ENCODE results near the gene ISM2.
"Not testable (repeated sequence)": the region's sequence is repeated elsewhere in the genome, so short reads cannot be mapped to it uniquely, and the experiment has no call there.

The ISM2 gene

GRCh38 chr14:77498120-77498979, at the start of gene ISM2:
TSS of gene ISM2 (minus strand) at chr14:77498816. CDS start at chr14:77498793, 23 bp downstream.
- DNase-seq (ENCODE audit: low read depth): peak; percentile 28

GRCh38 chr14:77547512-77548180, 49.0 kb upstream of the ISM2 start:
- DNase-seq (ENCODE audit: low read depth): no peak

- DNase-seq (ENCODE audit: low read depth): not testable (repeated sequence)
Observed at GRCh38 chr14:77545171-77545570, 46.6 kb upstream of the ISM2 start.

GRCh38 chr14:77544571-77544970, 46.0 kb upstream of the ISM2 start:
- no peak for DNase-seq (ENCODE audit: low read depth)

GRCh38 chr14:77543637-77544334, 45.2 kb upstream of the ISM2 start:
- no peak for DNase-seq (ENCODE audit: low read depth)

- no peak for DNase-seq (ENCODE audit: low read depth)
Observed at GRCh38 chr14:77543240-77543551, 44.6 kb upstream of the ISM2 start.

GRCh38 chr14:77542421-77543239, 44.0 kb upstream of the ISM2 start:
- DNase-seq (ENCODE audit: low read depth): no peak

- DNase-seq (ENCODE audit: low read depth): no peak
Observed at GRCh38 chr14:77541905-77542304, 43.3 kb upstream of the ISM2 start.

GRCh38 chr14:77536951-77537350, 38.3 kb upstream of the ISM2 start:
- DNase-seq (ENCODE audit: low read depth): not testable (repeated sequence)

- DNase-seq (ENCODE audit: low read depth): no peak
Observed at GRCh38 chr14:77531071-77531470, 32.5 kb upstream of the ISM2 start.

GRCh38 chr14:77529963-77530362, 31.3 kb upstream of the ISM2 start:
- no peak for DNase-seq (ENCODE audit: low read depth)

- no peak for DNase-seq (ENCODE audit: low read depth)
Observed at GRCh38 chr14:77529213-77529612, 30.6 kb upstream of the ISM2 start.

- not testable (repeated sequence) for DNase-seq (ENCODE audit: low read depth)
Observed at GRCh38 chr14:77528701-77529100, 30.1 kb upstream of the ISM2 start.

- DNase-seq (ENCODE audit: low read depth): no peak
Observed at GRCh38 chr14:77526266-77526665, 27.6 kb upstream of the ISM2 start.

- DNase-seq (ENCODE audit: low read depth): no peak
Observed at GRCh38 chr14:77524536-77524935, 25.9 kb upstream of the ISM2 start.

- no peak for DNase-seq (ENCODE audit: low read depth)
Observed at GRCh38 chr14:77523109-77523508, 24.5 kb upstream of the ISM2 start.

- DNase-seq (ENCODE audit: low read depth): no peak
Observed at GRCh38 chr14:77520555-77520954, 21.9 kb upstream of the ISM2 start.

- DNase-seq (ENCODE audit: low read depth): no peak
Observed at GRCh38 chr14:77516126-77516525, 17.5 kb upstream of the ISM2 start.

GRCh38 chr14:77511486-77512162, 13.0 kb upstream of the ISM2 start:
- no peak for DNase-seq (ENCODE audit: low read depth)

GRCh38 chr14:77509366-77509765, 10.8 kb upstream of the ISM2 start:
- no peak for DNase-seq (ENCODE audit: low read depth)

GRCh38 chr14:77508876-77509275, 10.3 kb upstream of the ISM2 start:
- no peak for DNase-seq (ENCODE audit: low read depth)

- DNase-seq (ENCODE audit: low read depth): no peak
Observed at GRCh38 chr14:77508249-77508648, 9.6 kb upstream of the ISM2 start.
